WTC11 (cell line): ENCODE results near the gene MSGN1.

ENCODE experiments used
- ELF4 ChIP-seq: sonication (generic); formaldehyde crosslinking; IDR thresholded peaks from 2 replicates; pipeline ENCODE4 v1.8.1; 2022; ENCODE audit warnings: low read depth, mild to moderate bottlenecking, moderate library complexity, missing genetic modification reagents
- FOXJ3 ChIP-seq: sonication (generic); formaldehyde crosslinking; IDR thresholded peaks from 2 replicates; pipeline ENCODE4 v1.9.0; 2021; ENCODE audit warnings: missing genetic modification reagents, mild to moderate bottlenecking, borderline replicate concordance
- ZNF416 ChIP-seq: fragments of 250-450 bp; sonication (Bioruptor Pico); IDR thresholded peaks from 2 replicates; pipeline ENCODE4 v1.9.0; 2021; ENCODE audit warnings: mild to moderate bottlenecking, inconsistent platforms
- TF ChIP-seq, protein P1 (sequence below): sonication (generic); formaldehyde crosslinking; IDR thresholded peaks from 2 replicates; pipeline ENCODE4 v1.8.0; 2022; ENCODE audit warnings: mild to moderate bottlenecking, missing genetic modification reagents
- TF ChIP-seq, protein P2 (sequence below): fragments of 200-600 bp; IDR thresholded peaks from 2 replicates; pipeline ENCODE4 v1.8.0; 2022; ENCODE audit warnings: antibody characterized with exemption
- TF ChIP-seq, protein P3 (sequence below): sonication (generic); formaldehyde crosslinking; IDR thresholded peaks from 2 replicates; pipeline ENCODE4 v1.8.0; 2022; ENCODE audit warnings: mild to moderate bottlenecking, missing genetic modification reagents

DNA sequence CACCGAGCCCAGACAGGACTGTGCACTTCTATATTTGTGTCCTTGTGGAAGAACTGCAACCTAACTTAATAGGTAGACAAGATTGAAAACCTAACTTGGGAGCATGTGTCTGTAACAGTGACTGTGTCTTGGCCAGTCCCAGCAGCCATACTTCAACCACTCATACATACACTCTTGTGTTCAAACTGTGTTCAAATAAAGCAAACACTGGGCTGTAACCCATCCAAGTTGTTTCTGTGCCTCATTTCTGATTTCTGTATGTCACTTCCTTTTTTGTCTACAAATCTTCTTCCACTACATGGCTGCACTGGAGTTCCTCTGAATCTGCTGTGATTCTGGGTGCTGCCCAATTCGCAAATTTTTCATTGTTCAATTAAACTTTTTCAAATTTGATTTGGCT lies 31.0 kb downstream of the MSGN1 start:
- TF ChIP-seq, protein P1, sequence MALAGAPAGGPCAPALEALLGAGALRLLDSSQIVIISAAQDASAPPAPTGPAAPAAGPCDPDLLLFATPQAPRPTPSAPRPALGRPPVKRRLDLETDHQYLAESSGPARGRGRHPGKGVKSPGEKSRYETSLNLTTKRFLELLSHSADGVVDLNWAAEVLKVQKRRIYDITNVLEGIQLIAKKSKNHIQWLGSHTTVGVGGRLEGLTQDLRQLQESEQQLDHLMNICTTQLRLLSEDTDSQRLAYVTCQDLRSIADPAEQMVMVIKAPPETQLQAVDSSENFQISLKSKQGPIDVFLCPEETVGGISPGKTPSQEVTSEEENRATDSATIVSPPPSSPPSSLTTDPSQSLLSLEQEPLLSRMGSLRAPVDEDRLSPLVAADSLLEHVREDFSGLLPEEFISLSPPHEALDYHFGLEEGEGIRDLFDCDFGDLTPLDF (CRISPR knock-in tag) = no peak
- TF ChIP-seq FOXJ3 (CRISPR knock-in tag) (no peak), ELF4 (no peak), ZNF416 (CRISPR knock-in tag) (no peak)
- TF ChIP-seq, protein P2, sequence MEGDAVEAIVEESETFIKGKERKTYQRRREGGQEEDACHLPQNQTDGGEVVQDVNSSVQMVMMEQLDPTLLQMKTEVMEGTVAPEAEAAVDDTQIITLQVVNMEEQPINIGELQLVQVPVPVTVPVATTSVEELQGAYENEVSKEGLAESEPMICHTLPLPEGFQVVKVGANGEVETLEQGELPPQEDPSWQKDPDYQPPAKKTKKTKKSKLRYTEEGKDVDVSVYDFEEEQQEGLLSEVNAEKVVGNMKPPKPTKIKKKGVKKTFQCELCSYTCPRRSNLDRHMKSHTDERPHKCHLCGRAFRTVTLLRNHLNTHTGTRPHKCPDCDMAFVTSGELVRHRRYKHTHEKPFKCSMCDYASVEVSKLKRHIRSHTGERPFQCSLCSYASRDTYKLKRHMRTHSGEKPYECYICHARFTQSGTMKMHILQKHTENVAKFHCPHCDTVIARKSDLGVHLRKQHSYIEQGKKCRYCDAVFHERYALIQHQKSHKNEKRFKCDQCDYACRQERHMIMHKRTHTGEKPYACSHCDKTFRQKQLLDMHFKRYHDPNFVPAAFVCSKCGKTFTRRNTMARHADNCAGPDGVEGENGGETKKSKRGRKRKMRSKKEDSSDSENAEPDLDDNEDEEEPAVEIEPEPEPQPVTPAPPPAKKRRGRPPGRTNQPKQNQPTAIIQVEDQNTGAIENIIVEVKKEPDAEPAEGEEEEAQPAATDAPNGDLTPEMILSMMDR = no peak
- TF ChIP-seq, protein P3, sequence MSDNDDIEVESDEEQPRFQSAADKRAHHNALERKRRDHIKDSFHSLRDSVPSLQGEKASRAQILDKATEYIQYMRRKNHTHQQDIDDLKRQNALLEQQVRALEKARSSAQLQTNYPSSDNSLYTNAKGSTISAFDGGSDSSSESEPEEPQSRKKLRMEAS = no peak
